Neural cell (in vitro differentiated cells): ENCODE data around the gene TNKS2. TPM values are rescaled to one million over a fixed set of nuclear protein-coding genes. Genes with fewer than 3 reads are reported as not detected.
A peak's percentile ranks its signal among the peaks of the same experiment; 100 is the strongest.

Source experiments
- H2AFZ ChIP-seq: fragments of 200-600, 300-800 bp; sonication (generic), shearing (Covaris generic); 2 replicates; pipeline ENCODE4 v1.6.0; 2014; ENCODE audit warnings: low read depth, mild to moderate bottlenecking, antibody characterized with exemption, low read length, moderate library complexity
- H3F3A ChIP-seq: fragments of 200-600 bp; shearing (Covaris generic); 2 replicates; pipeline ENCODE4 v1.6.1; 2016; ENCODE audit warnings: mild to moderate bottlenecking, moderate library complexity, mixed read lengths, antibody characterized with exemption, low read length; ENCODE audit not compliant: insufficient read depth, poor library complexity, severe bottlenecking
- H3K27ac ChIP-seq: fragments of 200-600, 300-800 bp; sonication (generic), shearing (Covaris generic); 2 replicates; pipeline ENCODE4 v1.5.1; 2014; ENCODE audit warnings: mild to moderate bottlenecking, low read length, moderate library complexity
- H3K27me3 ChIP-seq: fragments of 300-800, 200-600 bp; sonication (generic), shearing (Covaris generic); 2 replicates; pipeline ENCODE4 v1.6.0; 2014; ENCODE audit warnings: mild to moderate bottlenecking, low read depth, low read length, moderate library complexity; ENCODE audit not compliant: insufficient read depth
- H3K36me3 ChIP-seq: fragments of 300-800, 200-600 bp; sonication (generic), shearing (Covaris generic); 2 replicates; pipeline ENCODE4 v1.5.1; 2014; ENCODE audit warnings: mild to moderate bottlenecking, antibody characterized with exemption, low read length, moderate library complexity; ENCODE audit not compliant: insufficient read depth
- H3K4me2 ChIP-seq: fragments of 300-800, 200-600 bp; sonication (generic), shearing (Covaris generic); 2 replicates; pipeline ENCODE4 v1.6.0; 2014; ENCODE audit warnings: mild to moderate bottlenecking, low read length
- H3K4me3 ChIP-seq: fragments of 300-800, 200-600 bp; sonication (generic), shearing (Covaris generic); 2 replicates; pipeline ENCODE4 v1.5.1; 2014; ENCODE audit warnings: mild to moderate bottlenecking, low read length, moderate library complexity
- H3K79me2 ChIP-seq: fragments of 200-600 bp; shearing (Covaris generic); replicated peaks from 2 replicates; pipeline ENCODE4 v1.6.0; 2014; ENCODE audit warnings: mild to moderate bottlenecking, low read length, moderate library complexity; ENCODE audit not compliant: insufficient read depth
- H3K9ac ChIP-seq: fragments of 300-800, 200-600 bp; sonication (generic), shearing (Covaris generic); 2 replicates; pipeline ENCODE4 v1.6.1; 2016; ENCODE audit warnings: mild to moderate bottlenecking, low read length, mixed read lengths
- H3K9me2 ChIP-seq: fragments of 200-600 bp; shearing (Covaris generic); 2 replicates; pipeline ENCODE4 v1.6.1; 2016; ENCODE audit warnings: mild to moderate bottlenecking, low read length, mixed read lengths; ENCODE audit not compliant: insufficient read depth
- H3K9me3 ChIP-seq: fragments of 200-600, 300-800 bp; sonication (generic), shearing (Covaris generic); 2 replicates; pipeline ENCODE4 v1.6.1; 2016; ENCODE audit warnings: mild to moderate bottlenecking, mixed run types, low read length, moderate library complexity, mixed read lengths
- H4K20me1 ChIP-seq: fragments of 200-600 bp; shearing (Covaris generic); 2 replicates; pipeline ENCODE4 v1.6.1; 2016; ENCODE audit warnings: mild to moderate bottlenecking, mixed run types; ENCODE audit not compliant: insufficient read depth
- CTCF ChIP-seq: fragments of 450-650 bp; IDR thresholded peaks from 2 replicates; pipeline ENCODE4 v1.5.1; 2014; ENCODE audit warnings: antibody characterized with exemption, mild to moderate bottlenecking, moderate library complexity; ENCODE audit not compliant: poor library complexity, severe bottlenecking
- EP300 ChIP-seq: fragments of 450-650 bp; conservative IDR thresholded peaks from 2 replicates; pipeline ENCODE4 v1.6.1; 2014; ENCODE audit warnings: antibody characterized with exemption, mild to moderate bottlenecking, moderate library complexity; ENCODE audit not compliant: poor library complexity, severe bottlenecking
- EZH2 ChIP-seq: fragments of 200-600, 300-800 bp; shearing (Covaris generic), sonication (generic); IDR thresholded peaks from 2 replicates; pipeline ENCODE4 v1.6.1; 2014; ENCODE audit warnings: antibody characterized with exemption, low read length, borderline replicate concordance, mild to moderate bottlenecking; ENCODE audit not compliant: insufficient read depth, poor library complexity, severe bottlenecking
- MXI1 ChIP-seq: fragments of 450-650 bp; conservative IDR thresholded peaks from 2 replicates; pipeline ENCODE4 v1.6.1; 2014; ENCODE audit warnings: antibody characterized with exemption, mild to moderate bottlenecking; ENCODE audit not compliant: poor library complexity, severe bottlenecking
- POLR2AphosphoS5 ChIP-seq: IDR thresholded peaks from 2 replicates; pipeline ENCODE4 v1.6.1; 2012
- RAD21 ChIP-seq: fragments of 450-650 bp; conservative IDR thresholded peaks from 2 replicates; pipeline ENCODE4 v1.6.1; 2014; ENCODE audit warnings: antibody characterized with exemption, mild to moderate bottlenecking, moderate library complexity
- SMC3 ChIP-seq: fragments of 450-650 bp; conservative IDR thresholded peaks from 2 replicates; pipeline ENCODE4 v1.6.1; 2014; ENCODE audit warnings: antibody characterized with exemption, mild to moderate bottlenecking, moderate library complexity; ENCODE audit not compliant: poor library complexity
- TAF1 ChIP-seq: IDR thresholded peaks from 2 replicates; pipeline ENCODE4 v1.6.1; 2012; ENCODE audit warnings: low read depth
- polyA plus RNA-seq: library from polyadenylated mRNA; depleted of rRNA; stranded (reverse); fragments of >200 nt; gene quantifications from 2 replicates; pipeline ENCODE4 v1.2.3, GENCODE V29; 2014
- TF ChIP-seq, protein P1 (sequence below): IDR thresholded peaks from 2 replicates; pipeline ENCODE4 v1.6.1; 2012; ENCODE audit warnings: borderline replicate concordance

TNKS2 gene
- polyA plus RNA-seq, 1 donor from 2014 or later: 28.0 TPM

DNA sequence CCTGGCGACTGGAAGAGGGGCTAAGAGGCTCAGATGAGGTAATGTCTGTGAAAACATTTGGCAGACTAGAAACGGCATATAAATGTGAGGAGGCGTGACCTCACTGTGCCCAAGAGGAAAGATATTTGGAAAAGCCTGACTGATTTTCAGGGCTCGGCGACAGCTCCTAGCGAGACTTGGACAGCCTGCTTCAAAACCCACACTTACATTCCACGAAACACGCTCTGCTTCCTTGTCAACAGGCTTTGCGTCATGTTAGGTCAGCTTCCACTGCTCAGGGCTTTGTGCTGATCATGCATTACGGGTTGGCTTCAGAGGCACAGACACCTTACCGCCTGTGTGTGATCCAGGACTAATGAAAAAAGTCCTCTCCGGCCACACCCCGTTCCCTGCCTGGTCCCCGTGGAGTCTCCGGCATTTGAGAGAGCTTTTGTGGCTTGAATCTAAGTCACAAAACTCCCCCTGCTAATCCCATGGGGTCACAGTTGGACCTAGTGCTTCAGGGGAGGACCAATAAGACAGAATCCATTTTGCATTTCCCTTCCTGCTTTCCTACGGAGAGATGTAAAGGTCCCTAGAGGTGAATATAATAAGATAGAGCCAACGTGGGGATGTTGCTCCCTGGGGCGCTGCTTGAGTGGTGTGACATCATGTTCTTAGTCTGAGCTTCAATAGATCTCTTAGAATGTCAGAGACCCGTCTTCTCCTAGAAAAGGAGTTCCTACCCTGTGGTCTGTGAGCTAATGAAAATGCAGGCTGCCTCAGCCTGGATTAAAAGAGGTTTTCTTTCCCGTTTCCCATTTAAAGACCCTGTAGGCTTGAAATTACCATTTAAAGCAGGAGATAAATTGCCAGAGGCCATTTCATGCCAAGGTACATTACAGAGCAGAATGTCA is 85.6 kb downstream of the TNKS2 start:
- H3F3A ChIP-seq: peaks cover 13% of the 10 kb centered on the region
- no peaks in the 10 kb centered on the region for H3K9me2 ChIP-seq
- H3K4me3 ChIP-seq: peak overlapping the region; percentile 57
- no peaks in the 10 kb centered on the region for H3K27me3 ChIP-seq
- H3K27ac ChIP-seq: peak overlapping the region; percentile 85
- H3K4me2 ChIP-seq: peak overlapping the region; percentile 59
- H3K9ac ChIP-seq: peak overlapping the region; percentile 63
- no peaks in the 10 kb centered on the region for H3K9me3 ChIP-seq
- H3K36me3 ChIP-seq: no peaks in the 10 kb centered on the region
- no peak for TF ChIP-seq EZH2
- TF ChIP-seq MXI1: peak; percentile 26
- TF ChIP-seq, protein P1, sequence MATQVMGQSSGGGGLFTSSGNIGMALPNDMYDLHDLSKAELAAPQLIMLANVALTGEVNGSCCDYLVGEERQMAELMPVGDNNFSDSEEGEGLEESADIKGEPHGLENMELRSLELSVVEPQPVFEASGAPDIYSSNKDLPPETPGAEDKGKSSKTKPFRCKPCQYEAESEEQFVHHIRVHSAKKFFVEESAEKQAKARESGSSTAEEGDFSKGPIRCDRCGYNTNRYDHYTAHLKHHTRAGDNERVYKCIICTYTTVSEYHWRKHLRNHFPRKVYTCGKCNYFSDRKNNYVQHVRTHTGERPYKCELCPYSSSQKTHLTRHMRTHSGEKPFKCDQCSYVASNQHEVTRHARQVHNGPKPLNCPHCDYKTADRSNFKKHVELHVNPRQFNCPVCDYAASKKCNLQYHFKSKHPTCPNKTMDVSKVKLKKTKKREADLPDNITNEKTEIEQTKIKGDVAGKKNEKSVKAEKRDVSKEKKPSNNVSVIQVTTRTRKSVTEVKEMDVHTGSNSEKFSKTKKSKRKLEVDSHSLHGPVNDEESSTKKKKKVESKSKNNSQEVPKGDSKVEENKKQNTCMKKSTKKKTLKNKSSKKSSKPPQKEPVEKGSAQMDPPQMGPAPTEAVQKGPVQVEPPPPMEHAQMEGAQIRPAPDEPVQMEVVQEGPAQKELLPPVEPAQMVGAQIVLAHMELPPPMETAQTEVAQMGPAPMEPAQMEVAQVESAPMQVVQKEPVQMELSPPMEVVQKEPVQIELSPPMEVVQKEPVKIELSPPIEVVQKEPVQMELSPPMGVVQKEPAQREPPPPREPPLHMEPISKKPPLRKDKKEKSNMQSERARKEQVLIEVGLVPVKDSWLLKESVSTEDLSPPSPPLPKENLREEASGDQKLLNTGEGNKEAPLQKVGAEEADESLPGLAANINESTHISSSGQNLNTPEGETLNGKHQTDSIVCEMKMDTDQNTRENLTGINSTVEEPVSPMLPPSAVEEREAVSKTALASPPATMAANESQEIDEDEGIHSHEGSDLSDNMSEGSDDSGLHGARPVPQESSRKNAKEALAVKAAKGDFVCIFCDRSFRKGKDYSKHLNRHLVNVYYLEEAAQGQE: peak; percentile 83
- peak; percentile 62 for TF ChIP-seq EP300
- TF ChIP-seq TAF1: peak; percentile 50
- no peak for TF ChIP-seq SMC3
- TF ChIP-seq CTCF: no peak
- peak; percentile 64 for TF ChIP-seq POLR2AphosphoS5
- peak overlapping the region; percentile 11 for H2AFZ ChIP-seq
- H4K20me1 ChIP-seq: no peaks in the 10 kb centered on the region
- no peaks in the 10 kb centered on the region for H3K79me2 ChIP-seq

GRCh38 chr10:91884536-91884935 is 86.3 kb downstream of the TNKS2 start:
- H2AFZ ChIP-seq: peak overlapping the region; percentile 2
- peak overlapping the region; percentile 59 for H3K4me2 ChIP-seq
- no peak for TF ChIP-seq SMC3
- TF ChIP-seq CTCF: no peak
- TF ChIP-seq EZH2: no peak
- no peak for TF ChIP-seq EP300
- TF ChIP-seq, protein P1: no peak
- no peak for TF ChIP-seq RAD21
- TF ChIP-seq MXI1: no peak
- no peak for TF ChIP-seq TAF1
- TF ChIP-seq POLR2AphosphoS5: no peak
- H3F3A ChIP-seq: peaks cover 13% of the 10 kb centered on the region
- H3K4me3 ChIP-seq: peak overlapping the region; percentile 57
- no peaks in the 10 kb centered on the region for H4K20me1 ChIP-seq
- H3K9me2 ChIP-seq: no peaks in the 10 kb centered on the region
- H3K9me3 ChIP-seq: no peaks in the 10 kb centered on the region
- no peaks in the 10 kb centered on the region for H3K36me3 ChIP-seq
- peak overlapping the region; percentile 63 for H3K9ac ChIP-seq
- H3K27ac ChIP-seq: peak overlapping the region; percentile 85
- no peaks in the 10 kb centered on the region for H3K79me2 ChIP-seq
- H3K27me3 ChIP-seq: no peaks in the 10 kb centered on the region
